Memory B cell (primary cell): ENCODE measurements around the gene SDHA.

Source experiments
- ATAC-seq: fragments of 150-1000 bp; cut with Tn5 transposase; 2 replicates; pipeline ENCODE4 v1.10.0; 2021; ENCODE audit warnings: low read depth, mild to moderate bottlenecking, moderate library complexity
- DNase-seq, 2 donors: peaks; one replicate each; pipeline ENCODE4 v3.0.0; 2022; ENCODE audit warnings: low spot score in 2 of 2
- H3K27ac Mint-ChIP-seq: one replicate; pipeline ENCODE4 v1.8.0; 2022; ENCODE audit warnings: mild to moderate bottlenecking, moderate library complexity, mixed read lengths
- H3K27me3 Mint-ChIP-seq: one replicate; pipeline ENCODE4 v1.8.0; 2022; ENCODE audit warnings: mixed read lengths
- H3K36me3 Mint-ChIP-seq: one replicate; pipeline ENCODE4 v1.8.0; 2022; ENCODE audit warnings: mild to moderate bottlenecking, mixed read lengths
- H3K4me1 Mint-ChIP-seq: one replicate; pipeline ENCODE4 v1.8.0; 2022; ENCODE audit warnings: mixed read lengths
- H3K4me3 Mint-ChIP-seq: one replicate; pipeline ENCODE4 v1.8.0; 2022; ENCODE audit warnings: mild to moderate bottlenecking, moderate library complexity, mixed read lengths
- H3K9me3 Mint-ChIP-seq: one replicate; pipeline ENCODE4 v1.8.0; 2022; ENCODE audit warnings: mixed read lengths

SDHA gene

DNA sequence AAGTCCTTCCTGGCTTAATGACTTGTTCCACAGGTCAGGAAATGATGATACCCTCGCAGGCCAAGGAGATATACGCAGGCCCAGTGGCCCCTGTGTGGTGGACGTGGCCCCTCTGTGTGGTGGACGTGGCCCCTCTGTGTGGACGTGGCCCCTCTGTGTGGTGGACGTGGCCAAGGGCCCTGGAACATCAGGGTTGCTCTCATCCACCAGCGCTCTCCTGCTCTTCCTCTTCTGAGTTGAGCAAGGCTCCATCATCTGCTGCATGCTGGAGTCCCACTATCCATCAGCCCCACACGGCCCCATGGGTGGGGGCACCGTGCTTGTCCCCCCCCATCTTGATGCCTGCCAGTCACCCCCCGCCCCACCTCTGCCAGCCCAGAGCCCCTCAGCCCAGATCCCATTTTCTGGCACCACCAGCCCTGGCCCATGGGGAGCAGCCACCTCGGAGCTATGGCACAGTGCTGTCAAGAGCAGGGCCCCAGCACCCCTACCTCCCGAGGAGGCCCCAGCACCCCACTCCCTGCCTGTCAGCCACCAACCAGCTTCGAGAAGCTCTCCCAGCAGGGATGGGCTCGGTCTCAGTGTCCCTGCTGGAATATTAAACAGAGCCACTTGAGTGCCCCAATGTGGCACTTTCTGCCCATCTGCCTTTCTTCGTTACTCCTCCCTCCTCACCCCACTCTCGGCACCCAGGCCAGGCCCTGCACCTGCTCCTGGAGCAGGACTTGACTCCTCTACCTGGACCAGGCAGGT lies 18.7 kb upstream of the SDHA start:
- H3K9me3 Mint-ChIP-seq: no peaks in the 10 kb centered on the region
- H3K36me3 Mint-ChIP-seq: peaks cover 3% of the 10 kb centered on the region
- H3K4me3 Mint-ChIP-seq: no peak overlapping the region
- ATAC-seq (no peak), DNase-seq (no peak)
- H3K27ac Mint-ChIP-seq: no peak overlapping the region
- H3K27me3 Mint-ChIP-seq: no peaks in the 10 kb centered on the region
- peaks cover 12% of the 10 kb centered on the region for H3K4me1 Mint-ChIP-seq

DNA sequence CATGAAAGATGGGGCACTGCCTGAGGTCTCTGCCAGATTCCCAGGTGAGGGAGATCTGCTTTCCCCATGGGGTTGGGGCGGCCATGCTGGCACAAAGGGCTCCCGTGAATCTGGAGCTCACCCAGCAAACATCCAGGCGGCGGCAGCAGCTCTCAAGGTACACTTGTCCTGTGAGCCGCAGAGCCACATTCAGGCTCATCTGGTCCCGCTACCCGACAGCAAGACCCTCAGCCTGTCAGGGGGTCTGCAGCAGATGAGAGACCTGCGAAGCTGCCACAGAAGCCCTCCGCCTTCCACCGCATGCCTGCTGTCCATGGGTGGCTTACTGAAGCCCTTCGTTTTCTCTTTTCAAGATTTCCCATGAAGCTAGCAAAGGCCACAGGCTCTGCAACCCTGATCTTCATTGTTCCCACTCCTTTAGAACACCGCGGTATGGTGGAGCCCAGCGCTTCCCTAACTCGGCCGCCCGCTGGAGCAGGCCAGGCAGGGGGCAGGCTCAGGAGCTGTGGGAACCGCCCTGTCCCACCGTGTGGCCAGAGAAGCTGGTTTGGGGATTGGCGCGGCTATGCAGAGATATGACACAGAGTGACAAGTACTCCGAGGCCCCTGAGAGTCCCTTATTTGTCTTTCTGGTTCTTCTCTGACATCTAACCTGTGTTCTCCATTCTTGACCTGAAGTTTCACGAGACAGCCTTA lies 18.0 kb upstream of the SDHA start:
- no peak for ATAC-seq
- Mint-ChIP-seq H3K4me3 (no peak overlapping the region), H3K27me3 (no peaks in the 10 kb centered on the region), H3K27ac (no peak overlapping the region), H3K9me3 (no peaks in the 10 kb centered on the region), H3K4me1 (peaks cover 15% of the 10 kb centered on the region), H3K36me3 (peaks cover 11% of the 10 kb centered on the region)
- no peak for DNase-seq

DNA sequence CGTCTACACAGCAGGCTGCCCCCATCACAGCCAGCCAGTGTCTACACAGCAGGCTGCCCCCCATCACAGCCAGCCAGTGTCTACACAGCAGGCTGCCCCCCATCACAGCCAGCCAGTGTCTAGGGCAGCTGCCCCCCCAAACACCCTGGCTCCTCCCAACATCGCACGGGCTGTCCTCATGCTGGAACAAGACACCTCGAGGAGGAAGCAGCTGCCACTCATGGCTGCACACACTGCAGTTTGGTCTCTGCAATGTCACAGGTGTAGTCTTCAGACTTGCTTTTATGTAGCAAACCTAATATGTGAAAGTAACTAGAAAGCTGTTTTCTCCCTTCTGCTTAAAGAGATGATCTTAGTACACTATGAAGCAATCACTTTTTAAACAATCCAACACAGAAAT lies 17.1 kb upstream of the SDHA start:
- Mint-ChIP-seq H3K4me1 (peaks cover 15% of the 10 kb centered on the region), H3K9me3 (no peaks in the 10 kb centered on the region), H3K27me3 (no peaks in the 10 kb centered on the region), H3K4me3 (no peak overlapping the region), H3K36me3 (peaks cover 18% of the 10 kb centered on the region), H3K27ac (no peak overlapping the region)
- DNase-seq: no peak
- no peak for ATAC-seq

DNA sequence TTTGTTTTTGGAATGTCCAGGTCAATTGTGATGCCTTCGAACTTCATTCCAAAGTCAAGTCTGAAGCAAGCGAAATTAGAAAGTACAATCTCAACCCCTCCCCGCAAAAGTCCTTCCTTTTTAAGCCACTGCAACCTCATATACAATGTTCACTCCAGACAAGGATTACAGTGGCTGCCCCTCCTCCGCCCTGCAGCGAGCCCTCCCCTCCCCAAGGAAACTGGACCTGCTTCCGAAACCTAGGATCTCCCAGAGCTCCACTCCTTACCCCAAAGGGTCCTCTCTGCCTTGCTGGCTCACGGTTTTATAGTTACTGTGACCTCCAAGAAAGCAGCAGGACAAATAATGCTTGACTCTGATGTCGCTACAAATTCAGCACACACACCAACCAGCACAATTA lies 16.4 kb upstream of the SDHA start:
- H3K27ac Mint-ChIP-seq: no peak overlapping the region

DNA sequence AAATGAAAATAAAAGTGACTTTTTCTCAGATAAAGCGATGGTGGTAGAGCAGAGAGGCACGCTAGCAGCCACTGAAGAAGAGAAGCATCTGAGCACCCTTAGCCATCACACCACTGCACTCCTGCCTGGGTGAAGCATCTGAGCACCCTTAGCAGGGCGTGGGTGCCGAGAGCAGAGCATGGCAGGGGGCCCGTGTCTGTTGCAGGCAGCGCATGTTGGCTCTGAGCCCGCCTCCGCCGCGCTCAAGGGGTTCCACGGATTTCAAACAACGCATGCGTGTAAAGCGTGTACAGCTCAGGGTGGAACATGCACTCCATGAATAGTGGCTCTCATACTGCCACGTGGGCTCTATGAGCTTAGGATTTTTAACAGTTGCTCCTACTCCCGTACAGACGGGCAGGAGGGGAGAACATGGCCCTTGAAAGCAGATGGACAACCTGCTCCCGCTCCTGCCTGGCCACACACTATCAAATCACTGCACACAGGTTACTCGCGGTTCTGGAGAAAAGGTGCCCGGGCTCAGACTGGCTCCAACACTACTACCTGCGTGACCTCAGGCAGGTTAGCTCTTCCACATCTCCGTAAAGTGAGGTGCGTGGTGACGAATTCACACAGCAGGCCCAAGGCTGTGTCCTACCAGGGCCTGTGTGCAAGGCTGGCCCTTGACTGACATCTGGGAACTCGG lies 14.7 kb upstream of the SDHA start:
- ATAC-seq (no peak), DNase-seq (no peak)
- Mint-ChIP-seq H3K27me3 (no peaks in the 10 kb centered on the region), H3K36me3 (peaks cover 28% of the 10 kb centered on the region), H3K27ac (no peak overlapping the region), H3K9me3 (no peaks in the 10 kb centered on the region), H3K4me1 (peaks cover 21% of the 10 kb centered on the region), H3K4me3 (no peak overlapping the region)

More for the DNA sequence above, 16.4 kb upstream of the SDHA start:
- Mint-ChIP-seq H3K27me3 (no peaks in the 10 kb centered on the region), H3K36me3 (peaks cover 18% of the 10 kb centered on the region), H3K4me3 (no peak overlapping the region), H3K4me1 (peaks cover 15% of the 10 kb centered on the region), H3K9me3 (no peaks in the 10 kb centered on the region)
- ATAC-seq (no peak), DNase-seq (no peak)

DNA sequence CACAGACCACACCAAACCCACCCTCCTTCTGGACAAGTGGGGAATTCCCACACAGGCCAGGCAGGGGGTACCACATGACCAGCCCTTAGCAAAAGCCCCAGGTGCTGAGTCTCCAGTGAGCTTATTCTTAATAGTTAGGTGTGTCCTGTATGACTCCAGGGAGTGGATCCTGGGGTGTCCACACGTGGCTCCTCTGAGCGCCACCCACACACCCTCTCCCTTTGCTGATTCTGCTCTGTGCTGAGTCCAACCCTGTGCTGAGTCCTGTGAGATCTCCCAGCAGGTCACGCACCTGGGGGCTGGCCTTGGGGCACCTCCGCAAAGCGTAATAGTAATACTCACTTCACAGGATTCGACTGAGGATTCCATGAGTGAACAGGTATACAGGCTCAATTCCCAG lies 14.1 kb upstream of the SDHA start:
- H3K27me3 Mint-ChIP-seq: no peaks in the 10 kb centered on the region
- peaks cover 28% of the 10 kb centered on the region for H3K36me3 Mint-ChIP-seq
- H3K9me3 Mint-ChIP-seq: no peaks in the 10 kb centered on the region
- peaks cover 24% of the 10 kb centered on the region for H3K4me1 Mint-ChIP-seq
- no peak overlapping the region for H3K4me3 Mint-ChIP-seq
- no peak overlapping the region for H3K27ac Mint-ChIP-seq
- DNase-seq (no peak), ATAC-seq (no peak)

DNA sequence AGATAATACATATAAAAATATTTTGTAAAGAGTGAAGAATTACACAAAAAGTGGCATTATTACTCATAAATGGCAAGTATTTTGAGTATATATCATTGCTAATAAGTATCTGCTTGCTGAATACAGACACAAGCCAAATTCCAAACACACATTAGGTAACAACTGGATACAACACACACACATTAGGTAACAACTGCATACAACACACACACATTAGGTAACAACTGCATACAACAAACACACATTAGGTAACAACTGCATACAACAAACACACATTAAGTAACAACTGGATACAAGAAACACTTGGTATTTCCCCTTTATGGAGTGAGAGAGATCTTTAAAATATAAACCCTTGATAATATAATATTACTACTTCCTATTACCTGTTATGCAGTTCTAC lies 13.7 kb upstream of the SDHA start:
- H3K9me3 Mint-ChIP-seq: no peaks in the 10 kb centered on the region
- H3K27me3 Mint-ChIP-seq: no peaks in the 10 kb centered on the region
- DNase-seq (no peak), ATAC-seq (no peak)
- H3K4me3 Mint-ChIP-seq: no peak overlapping the region
- H3K27ac Mint-ChIP-seq: no peak overlapping the region
- peaks cover 28% of the 10 kb centered on the region for H3K36me3 Mint-ChIP-seq
- H3K4me1 Mint-ChIP-seq: peaks cover 24% of the 10 kb centered on the region

DNA sequence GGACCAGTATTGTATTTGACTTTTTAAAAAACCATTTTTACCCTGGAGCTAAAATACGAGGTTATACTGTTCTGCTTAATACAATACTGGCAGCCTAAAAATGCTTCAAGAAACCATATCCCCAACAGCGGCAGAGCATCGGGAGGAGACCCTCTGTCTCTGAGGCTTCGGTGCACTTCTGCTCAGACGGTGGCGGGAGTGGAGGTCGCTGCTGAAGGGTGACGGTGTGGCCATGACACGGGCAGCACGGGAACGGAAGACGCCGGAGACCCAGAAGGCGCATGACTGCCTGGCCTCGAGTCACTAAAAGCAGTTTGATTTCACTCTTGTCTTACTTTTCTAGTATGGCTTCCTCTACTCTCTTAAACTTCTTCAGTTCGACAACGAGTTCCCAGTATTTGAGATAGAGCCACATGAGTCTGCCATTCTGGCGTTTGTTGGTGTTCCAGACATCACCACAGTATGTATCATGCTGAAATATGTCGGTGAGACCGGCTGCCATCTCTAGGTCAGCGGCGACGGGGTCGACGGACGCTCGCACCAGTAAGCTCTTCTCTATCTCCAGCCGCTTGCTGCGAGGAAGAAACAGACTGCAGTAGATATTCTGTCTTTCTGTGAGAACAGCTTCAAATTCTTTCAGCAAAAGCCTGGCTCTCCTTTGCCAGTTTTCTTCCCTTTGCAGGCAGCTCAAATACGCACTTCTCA lies 13.0 kb upstream of the SDHA start:
- Mint-ChIP-seq H3K27ac (no peak overlapping the region), H3K4me1 (peaks cover 29% of the 10 kb centered on the region), H3K9me3 (no peaks in the 10 kb centered on the region), H3K27me3 (no peaks in the 10 kb centered on the region), H3K4me3 (no peak overlapping the region), H3K36me3 (peaks cover 31% of the 10 kb centered on the region)
- DNase-seq (no peak), ATAC-seq (no peak)

DNA sequence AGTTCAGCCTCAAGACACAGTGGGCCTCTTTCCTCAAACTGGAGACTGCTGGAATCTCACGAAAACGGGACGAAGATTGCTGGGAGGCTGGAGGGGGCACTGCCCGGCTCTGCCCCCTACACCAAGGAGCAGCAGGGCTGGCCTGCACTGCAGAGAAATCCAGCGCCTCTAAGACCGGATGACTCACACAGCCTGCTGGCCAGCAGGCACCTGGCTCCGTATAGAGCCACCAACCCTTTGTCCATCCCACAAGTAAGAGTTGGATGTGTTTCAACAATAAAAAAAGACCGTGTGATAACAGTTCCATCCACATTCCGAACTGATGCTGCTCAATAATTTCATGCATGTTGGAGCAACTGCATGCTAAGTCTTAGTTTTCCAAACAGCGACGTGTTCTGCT lies 11.7 kb upstream of the SDHA start:
- peaks cover 28% of the 10 kb centered on the region for H3K4me1 Mint-ChIP-seq
- H3K36me3 Mint-ChIP-seq: peaks cover 31% of the 10 kb centered on the region
- no peak overlapping the region for H3K4me3 Mint-ChIP-seq
- DNase-seq: no peak
- no peaks in the 10 kb centered on the region for H3K27me3 Mint-ChIP-seq
- H3K9me3 Mint-ChIP-seq: no peaks in the 10 kb centered on the region
- H3K27ac Mint-ChIP-seq: no peak overlapping the region
- ATAC-seq: no peak

DNA sequence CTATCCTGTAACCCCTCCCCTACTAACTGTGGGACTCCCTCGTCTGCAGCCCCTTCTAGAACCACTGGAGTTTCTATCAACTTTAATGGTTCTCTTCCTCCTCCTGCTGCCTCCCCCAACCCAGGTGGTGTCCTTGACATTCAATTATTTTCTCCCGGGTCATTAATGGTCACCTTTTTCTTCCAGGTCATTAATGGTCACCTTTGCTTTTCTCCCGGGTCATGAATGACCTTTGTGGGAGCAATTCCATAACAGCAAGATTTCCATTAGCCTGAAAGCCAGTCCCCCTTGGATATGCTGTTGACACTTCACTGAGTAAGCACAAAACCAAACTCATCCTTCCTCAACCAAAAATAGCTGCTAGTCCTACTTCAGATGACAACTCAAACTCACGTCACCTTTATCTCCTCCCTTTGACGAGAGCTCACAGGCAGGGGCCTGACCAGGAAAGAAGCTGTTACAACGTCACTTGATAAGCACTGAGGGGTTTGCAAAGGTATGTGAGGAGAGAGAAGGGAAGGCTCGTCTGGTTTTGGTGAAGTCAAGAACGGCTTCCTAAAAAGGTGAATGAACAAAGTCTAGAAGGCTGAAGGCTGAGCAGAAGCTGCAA lies 11.1 kb upstream of the SDHA start:
- ATAC-seq (no peak), DNase-seq (no peak)
- H3K27me3 Mint-ChIP-seq: no peaks in the 10 kb centered on the region
- no peak overlapping the region for H3K27ac Mint-ChIP-seq
- H3K4me1 Mint-ChIP-seq: peaks cover 25% of the 10 kb centered on the region
- H3K4me3 Mint-ChIP-seq: no peak overlapping the region
- H3K9me3 Mint-ChIP-seq: no peaks in the 10 kb centered on the region
- H3K36me3 Mint-ChIP-seq: peaks cover 31% of the 10 kb centered on the region

DNA sequence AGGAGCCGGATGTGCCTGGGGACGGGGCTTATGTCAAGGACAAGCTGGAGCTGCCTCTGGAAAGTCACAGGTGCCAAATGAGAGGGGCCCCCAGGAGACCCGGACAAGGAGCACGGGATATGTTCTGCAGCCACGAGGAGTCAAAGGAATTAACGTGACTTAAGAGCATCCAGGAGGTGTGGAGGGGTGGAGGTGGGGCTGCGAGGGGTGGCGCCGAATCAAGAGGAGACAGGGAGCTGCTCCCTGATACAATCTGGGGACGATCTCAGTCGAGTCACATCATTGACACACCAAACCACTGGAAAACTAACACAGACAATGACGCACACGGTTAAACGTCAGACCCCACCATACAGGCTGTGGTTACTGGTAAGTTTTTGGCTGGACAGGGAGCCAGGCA lies 10.5 kb upstream of the SDHA start:
- Mint-ChIP-seq H3K27ac (no peak overlapping the region), H3K9me3 (no peaks in the 10 kb centered on the region), H3K4me3 (no peak overlapping the region), H3K36me3 (peaks cover 29% of the 10 kb centered on the region), H3K27me3 (no peaks in the 10 kb centered on the region), H3K4me1 (peaks cover 22% of the 10 kb centered on the region)
- ATAC-seq (no peak), DNase-seq (no peak)

DNA sequence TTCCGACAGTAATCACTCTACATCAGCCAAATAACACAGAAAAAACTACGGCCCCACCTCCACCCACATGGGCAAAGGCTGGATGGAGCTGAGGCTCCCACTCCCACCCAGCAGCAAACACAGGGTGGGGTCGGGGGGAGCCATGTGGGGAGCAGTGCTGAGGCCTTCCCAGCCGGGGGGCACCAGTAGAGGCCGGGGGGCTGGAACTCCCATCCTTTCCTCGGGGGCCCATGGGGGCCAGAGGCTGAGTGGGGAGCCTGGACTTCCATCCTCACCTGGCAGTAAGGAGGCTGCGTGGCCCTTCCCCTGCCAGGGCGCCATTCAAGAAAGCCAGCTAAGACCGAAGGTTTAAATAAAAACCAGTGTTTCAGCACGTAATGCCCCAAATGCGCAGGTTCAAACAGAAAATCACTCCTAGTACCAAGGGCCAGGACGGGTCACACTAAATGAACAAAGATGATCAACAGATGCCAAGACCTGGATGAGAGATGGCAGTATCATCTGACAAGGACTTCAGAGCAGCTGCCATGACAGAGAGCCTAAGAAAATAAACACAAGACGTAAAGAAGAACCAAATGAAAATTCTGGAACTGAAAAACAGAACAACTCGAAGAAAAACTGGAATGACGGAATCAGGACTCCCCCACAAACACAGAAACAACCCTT lies 9.5 kb upstream of the SDHA start:
- H3K27me3 Mint-ChIP-seq: no peaks in the 10 kb centered on the region
- H3K36me3 Mint-ChIP-seq: peaks cover 30% of the 10 kb centered on the region
- H3K4me1 Mint-ChIP-seq: peaks cover 20% of the 10 kb centered on the region
- DNase-seq: no peak
- no peak overlapping the region for H3K27ac Mint-ChIP-seq
- H3K4me3 Mint-ChIP-seq: no peak overlapping the region
- H3K9me3 Mint-ChIP-seq: no peaks in the 10 kb centered on the region
- ATAC-seq: no peak

DNA sequence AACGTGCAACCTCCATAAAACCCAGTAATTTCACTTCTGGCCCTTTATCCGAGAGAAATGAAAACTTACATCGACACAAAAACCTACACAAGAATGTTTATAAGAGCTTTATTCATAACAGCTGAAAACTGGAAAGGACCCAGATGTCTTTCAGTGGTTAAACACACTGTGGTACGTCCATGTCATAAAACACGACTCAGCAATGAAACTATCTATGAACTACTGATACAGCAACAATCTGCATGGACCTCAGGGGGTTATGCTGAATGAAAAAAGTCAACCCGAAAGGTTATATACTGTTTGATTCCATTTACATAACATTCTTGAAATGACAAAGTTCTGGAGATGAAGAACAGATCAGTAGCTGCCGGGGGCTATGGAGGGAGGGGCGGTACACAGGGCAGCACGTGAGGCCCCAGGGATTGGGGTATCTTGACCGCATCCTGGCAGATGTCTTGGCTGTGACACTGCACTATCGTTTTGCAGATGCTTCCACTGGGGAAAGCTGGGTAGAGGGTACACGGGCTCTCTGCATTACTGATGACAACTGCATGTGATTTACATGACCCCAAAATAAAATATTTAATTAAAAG lies 4.2 kb upstream of the SDHA start:
- DNase-seq: no peak
- Mint-ChIP-seq H3K36me3 (peaks cover 13% of the 10 kb centered on the region), H3K9me3 (no peaks in the 10 kb centered on the region), H3K27ac (no peak overlapping the region), H3K4me3 (peak overlapping the region; percentile 11), H3K4me1 (peaks cover 33% of the 10 kb centered on the region), H3K27me3 (no peaks in the 10 kb centered on the region)
- no peak for ATAC-seq
